Brain pericyte (primary cell): ENCODE data around the gene PIGN.

Source experiments
- DNase-seq: peaks from one replicate; pipeline ENCODE4 v3.0.0-alpha.2; 2012; ENCODE audit warnings: low read depth, low spot score

PIGN gene

GRCh38 chr18:62119884-62120283 lies 67.0 kb downstream of the PIGN start:
- no peak for DNase-seq

GRCh38 chr18:62118328-62118727 lies 68.5 kb downstream of the PIGN start:
- DNase-seq = peak; percentile 5

GRCh38 chr18:62109676-62110075 lies 77.2 kb downstream of the PIGN start:
- no peak for DNase-seq

- no peak for DNase-seq
Measured at GRCh38 chr18:62107881-62108280, 79.0 kb downstream of the PIGN start.

GRCh38 chr18:62106271-62106670 lies 80.6 kb downstream of the PIGN start:
- DNase-seq = no peak

GRCh38 chr18:62105376-62105775 lies 81.5 kb downstream of the PIGN start:
- no peak for DNase-seq

- no peak for DNase-seq
Measured at GRCh38 chr18:62102221-62102620, 84.6 kb downstream of the PIGN start.

GRCh38 chr18:62101321-62101721 lies 85.5 kb downstream of the PIGN start:
- DNase-seq = no peak

GRCh38 chr18:62098960-62099359 lies 87.9 kb downstream of the PIGN start:
- DNase-seq = no peak

- DNase-seq = no peak
Measured at GRCh38 chr18:62097698-62098097, 89.2 kb downstream of the PIGN start.

- no peak for DNase-seq
Measured at GRCh38 chr18:62091487-62092120, 95.3 kb downstream of the PIGN start.

- DNase-seq = no peak
Measured at GRCh38 chr18:62089174-62089573, 97.7 kb downstream of the PIGN start.

- no peak for DNase-seq
Measured at GRCh38 chr18:62088156-62088555, 98.7 kb downstream of the PIGN start.

- DNase-seq = no peak
Measured at GRCh38 chr18:62085756-62086155, 101.1 kb downstream of the PIGN start.

- DNase-seq = no peak
Measured at GRCh38 chr18:62081761-62082294, 105.0 kb downstream of the PIGN start.

GRCh38 chr18:62081248-62081647 lies 105.6 kb downstream of the PIGN start:
- no peak for DNase-seq

- no peak for DNase-seq
Measured at GRCh38 chr18:62080172-62080900, 106.5 kb downstream of the PIGN start.

- no peak for DNase-seq
Measured at GRCh38 chr18:62073461-62074281, 113.2 kb downstream of the PIGN start.

- no peak for DNase-seq
Measured at GRCh38 chr18:62072370-62072769, 114.5 kb downstream of the PIGN start.

- no peak for DNase-seq
Measured at GRCh38 chr18:62071071-62071470, 115.8 kb downstream of the PIGN start.

GRCh38 chr18:62070302-62070701 lies 116.6 kb downstream of the PIGN start:
- DNase-seq = no peak

- no peak for DNase-seq
Measured at GRCh38 chr18:62069556-62069955, 117.3 kb downstream of the PIGN start.
